HG03521 (cell line): ENCODE data around the gene KCTD17.

Source experiments
- ATAC-seq: cut with Tn5 transposase; IDR thresholded peaks from one replicate; pipeline ENCODE4 v1.9.1; 2021; ENCODE audit warnings: mild to moderate bottlenecking, moderate library complexity; ENCODE audit not compliant: unreplicated experiment

The KCTD17 gene

DNA sequence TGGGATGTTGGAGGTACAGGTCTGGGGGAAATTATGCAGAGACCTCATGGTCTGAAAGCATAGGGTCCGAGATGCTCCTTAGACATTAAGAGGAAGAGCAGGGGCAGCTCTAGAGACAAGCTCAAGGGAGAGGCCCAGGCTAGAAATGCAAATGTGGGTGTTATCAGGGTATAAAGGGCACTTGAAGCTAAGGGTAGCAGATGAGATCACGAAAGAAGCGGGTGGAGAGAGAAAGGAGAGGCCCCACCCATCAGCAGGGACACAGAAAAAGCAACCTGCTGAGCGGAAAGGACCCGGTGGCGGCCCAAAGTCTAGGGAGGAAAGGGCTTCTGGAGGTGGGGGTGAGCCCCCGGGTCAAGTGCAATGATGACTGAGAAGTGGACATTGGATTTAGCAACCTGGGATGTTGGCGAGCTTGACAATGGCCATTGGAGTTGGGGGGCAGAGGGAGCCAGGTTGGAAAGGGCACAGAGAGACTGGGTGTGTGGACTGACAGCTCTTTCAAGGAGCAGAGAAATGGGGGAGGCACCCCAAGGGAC, 49.1 kb downstream of the KCTD17 start:
- no peak for ATAC-seq

DNA sequence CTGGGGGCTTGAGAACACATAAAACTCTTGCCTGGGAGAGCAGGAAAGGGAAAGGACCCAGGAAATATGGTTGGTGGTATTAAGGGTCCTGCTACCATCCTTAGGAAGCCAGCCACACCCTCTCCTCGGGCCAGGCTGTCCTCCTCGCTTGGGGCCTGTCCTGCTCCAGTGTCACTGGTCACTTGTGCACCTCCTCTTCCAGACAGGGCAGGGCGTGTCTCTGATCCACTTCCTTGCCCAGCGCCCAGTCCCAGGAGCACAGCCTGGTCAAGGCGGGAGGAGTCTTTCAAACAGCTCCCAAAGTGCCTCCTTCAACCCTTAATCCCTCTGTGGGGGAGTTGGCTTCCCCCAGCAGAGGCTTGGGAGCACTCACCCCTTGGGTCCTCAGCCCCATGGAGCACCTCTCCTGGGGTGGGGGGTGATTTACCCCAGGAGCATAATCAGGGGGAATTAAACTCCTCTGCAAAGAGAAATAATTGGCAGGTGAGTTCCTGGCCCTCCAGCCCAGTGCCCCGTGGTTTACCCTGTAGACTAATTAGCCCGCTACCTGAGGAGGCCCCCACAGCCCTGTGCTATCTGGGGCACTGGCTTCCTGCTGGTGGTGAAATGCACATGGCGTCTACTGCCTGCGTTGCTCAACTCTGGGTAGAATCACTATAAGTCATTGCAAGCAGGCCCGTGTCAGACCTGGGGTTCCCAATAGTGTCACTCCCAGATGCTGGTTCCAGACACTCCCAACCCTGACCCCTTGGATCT, 49.9 kb downstream of the KCTD17 start:
- no peak for ATAC-seq

DNA sequence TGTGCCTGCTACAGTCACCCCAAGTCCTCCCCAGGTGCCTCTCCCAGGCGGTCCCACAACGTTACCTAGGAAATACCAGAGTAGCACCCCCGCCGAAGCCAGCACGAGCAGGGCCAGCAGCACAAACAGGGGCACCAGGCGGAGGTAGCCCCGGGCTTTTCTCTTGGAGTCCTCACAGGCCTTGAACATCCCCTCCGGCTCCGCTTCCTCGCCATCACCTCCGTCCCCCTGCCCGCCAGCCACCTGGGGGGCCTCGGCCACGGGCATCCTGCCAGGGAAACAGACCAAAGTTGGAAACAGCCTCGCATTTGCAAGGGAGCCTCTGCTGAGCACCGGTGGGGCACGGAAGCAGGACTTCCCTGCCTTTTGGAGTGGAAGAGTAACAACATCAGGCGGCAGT, 51.6 kb downstream of the KCTD17 start:
- ATAC-seq: no peak

DNA sequence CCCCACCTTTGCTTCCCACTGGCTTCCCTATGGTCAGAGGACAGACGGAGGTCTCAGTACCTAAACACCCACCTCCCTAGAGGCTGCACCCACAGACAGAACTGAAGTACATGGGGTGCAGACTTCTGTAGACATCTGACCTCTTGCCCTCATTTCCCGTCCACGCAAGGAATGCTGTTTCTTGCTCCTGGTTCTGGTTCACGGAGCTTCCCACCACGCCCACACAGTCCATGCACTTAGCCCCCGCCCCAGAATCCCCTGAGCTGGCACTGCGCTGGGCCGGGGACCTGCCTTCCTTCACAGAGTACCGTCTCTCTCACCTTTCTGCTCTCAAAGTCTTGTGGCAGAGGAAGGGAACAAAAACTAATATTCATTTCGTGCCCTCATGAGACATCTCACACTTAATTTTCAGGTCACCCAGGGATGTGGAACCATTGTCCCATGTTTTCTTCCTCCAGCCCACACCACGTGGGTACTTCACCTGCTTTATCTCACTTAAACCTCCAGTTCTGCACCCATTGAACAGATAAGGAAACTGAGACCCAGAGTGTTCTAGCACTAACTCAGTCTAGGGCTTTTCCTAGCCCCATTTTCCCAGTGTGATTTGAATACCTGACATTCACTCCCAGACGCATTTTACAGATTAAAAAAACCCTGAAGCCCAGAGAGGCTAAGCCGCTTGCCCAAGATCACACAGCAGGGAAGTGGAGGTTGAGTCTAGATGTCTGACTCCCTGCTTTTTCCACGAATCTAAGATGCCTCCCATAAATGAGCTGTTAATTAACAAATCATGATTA, 52.3 kb downstream of the KCTD17 start:
- ATAC-seq: no peak

DNA sequence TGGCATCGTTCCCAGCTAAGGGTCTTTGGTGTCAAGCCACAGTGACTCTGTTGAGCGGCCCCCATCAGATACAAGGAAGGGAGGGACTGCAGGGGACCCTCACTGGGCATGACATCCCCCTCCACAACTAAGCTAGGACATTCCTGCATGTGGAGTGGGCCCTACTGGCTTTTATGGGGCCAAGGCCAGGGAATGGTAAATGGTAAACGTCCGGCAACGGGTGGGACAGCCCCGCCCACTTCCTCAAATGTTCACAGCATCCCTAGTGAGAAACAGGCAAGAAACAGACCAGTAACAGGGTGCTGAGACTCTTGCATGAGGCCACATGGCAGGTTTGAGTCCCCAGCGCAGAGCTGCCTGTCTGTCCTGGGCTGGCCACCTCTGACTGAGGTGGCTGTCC, 53.6 kb downstream of the KCTD17 start:
- ATAC-seq: no peak

DNA sequence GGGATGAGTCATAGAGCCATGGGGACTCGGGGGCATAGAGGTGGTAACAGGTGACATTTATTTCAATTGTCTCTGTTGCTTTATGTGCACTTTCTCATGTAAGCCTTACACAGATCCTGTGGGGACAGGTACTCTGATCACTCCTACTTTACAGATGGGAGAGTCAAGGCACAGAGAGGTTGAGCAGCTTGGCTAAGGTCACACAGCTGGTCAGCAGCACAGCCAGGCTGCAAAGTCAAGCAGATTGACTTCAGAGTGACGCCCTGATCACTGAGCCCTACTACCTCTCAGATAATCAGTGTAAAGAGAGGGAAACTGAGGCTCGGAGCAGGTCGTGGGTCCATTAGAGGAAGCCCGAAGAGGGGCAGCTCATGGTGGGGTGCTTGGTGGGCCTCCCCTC, 54.4 kb downstream of the KCTD17 start:
- ATAC-seq: no peak

DNA sequence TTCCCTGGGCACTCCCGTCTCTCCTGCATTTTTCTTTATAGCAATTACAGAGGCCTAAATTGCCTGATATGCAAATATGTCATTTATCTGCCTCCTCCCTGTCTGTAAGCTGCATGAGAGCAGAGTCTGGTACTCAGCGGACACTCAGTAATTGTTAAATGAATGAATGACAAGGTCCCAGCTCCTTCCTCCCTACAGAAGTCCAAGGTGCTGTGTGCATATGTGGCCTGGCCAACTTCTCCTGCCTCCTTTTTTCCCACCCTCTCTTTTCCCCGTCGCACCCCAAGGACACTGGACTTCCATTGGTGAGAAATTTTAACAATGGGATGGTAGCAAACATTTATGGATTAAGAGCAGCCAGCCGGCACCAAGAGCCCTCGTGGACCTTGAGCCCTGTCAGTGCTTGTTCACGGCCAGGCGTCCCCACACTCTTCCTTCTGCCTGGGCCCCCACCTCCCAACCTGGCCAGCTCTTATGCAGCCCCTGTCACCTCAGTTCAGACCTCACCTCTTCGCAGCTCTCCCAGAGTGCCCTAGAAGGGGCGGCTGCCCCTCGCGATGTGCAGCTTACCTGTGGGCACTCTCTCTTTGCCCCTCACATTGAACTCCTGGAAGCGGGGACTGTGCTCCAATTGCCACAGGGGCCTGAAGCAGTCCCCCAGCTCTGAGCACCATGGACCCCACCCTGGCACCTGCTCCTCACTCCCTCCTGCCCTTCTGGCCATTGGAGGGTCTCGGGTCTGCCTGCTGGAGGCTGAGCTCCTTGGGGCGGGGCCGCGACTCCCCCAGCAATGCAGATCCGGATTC, 56.5 kb downstream of the KCTD17 start:
- no peak for ATAC-seq

DNA sequence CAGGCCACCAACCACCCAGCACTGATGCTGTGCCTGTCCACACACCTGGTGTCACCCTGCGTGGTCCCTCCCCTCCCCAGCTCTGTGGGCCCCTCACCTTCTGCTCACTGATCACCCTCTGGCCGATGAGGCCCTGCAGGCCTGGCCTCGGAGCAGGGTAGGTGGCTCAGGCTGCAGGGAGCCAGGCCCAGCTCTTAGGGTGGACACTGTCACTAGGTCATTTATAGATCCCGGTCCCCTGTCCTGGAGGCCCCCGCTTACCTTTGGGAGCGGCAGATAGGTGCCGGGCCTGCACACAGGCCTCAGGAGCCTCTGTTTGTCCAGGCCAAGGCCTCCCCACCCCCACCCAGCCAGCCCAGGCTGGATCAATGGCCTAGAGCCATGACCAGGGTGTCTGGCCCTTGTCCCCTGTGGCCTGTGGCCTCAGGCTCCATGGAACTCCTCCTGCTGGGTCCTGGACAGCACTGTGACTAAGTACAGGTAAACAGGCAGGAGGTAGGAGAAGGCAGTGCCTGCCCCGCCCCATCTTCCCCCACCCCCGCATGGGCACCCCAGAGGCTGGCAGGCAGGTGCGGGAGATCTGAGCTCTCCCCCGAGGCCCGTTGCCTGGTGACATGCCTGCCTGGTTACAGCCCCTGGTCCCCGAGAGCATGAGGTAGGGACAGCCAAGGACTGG, 57.8 kb downstream of the KCTD17 start, which contains the start of gene TMPRSS6:
TSS of gene TMPRSS6 (minus strand) at position 472 of the 676 bp plus-strand sequence. CDS start 6,296 bp downstream, outside the sequence.
- no peak for ATAC-seq

DNA sequence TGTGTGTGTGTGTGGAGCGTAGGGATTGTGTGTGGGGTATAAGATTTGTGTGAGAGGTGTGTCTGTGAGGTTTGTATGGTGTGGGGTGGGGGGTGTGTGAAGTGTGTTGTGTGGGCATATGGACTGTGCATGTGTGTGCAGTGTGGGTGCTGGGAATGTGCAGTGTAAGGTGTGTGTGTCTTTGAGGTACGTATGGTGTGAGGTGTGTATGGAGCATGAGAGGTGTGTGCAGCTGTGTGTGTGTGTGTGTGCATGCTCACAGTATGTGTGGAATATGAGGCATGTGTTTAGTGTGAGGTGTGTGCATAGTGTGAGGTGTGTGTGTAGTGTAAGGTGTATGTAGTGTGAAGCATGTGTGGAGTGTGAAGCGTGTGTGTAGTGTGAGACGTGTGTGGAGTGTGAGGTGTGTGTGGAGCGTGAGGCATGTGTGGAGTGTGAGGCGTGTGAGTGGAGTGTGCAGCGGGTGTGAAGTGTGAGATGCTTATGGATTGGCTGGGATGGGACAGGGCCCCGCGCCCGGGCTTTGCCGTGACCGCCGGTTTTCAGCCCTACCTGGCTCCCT, 59.7 kb downstream of the KCTD17 start:
- no peak for ATAC-seq

DNA sequence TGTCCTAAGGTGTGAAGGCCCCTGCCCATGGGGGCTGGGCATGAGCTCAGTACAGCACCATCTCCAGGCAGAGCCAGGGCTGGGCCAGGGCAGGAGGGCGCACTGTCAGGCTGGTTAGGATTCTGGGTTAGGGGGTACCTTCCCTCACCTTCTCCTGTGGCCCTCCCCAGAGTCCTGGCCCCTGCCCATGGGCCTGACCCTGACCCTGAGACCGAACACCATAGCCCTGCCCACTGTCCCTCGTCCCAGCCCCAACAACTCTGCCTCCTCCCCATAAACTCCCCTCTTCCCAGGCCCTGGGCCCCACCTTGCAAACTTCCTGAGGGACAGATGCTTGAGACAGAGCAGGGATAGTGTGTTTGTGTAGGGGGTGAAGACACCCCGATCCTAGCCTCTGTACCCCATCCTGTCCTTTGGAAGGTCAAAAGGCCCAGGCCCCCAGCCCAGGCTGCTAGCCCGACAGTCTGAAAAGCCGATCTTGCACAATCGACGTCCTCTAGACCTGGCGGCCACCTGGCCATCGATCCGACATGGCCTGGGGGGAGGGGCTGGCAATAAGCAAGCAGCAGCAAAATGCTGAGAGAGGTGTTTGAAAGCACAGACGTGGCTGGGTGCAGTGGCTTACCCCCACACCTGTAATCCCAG, 60.7 kb downstream of the KCTD17 start:
- ATAC-seq: no peak
